Keratinocyte (primary cell): Measurements from ENCODE around the gene CTPS2.

Source experiments
- CTCF ChIP-seq, 3 experiments: IDR thresholded peaks in 1 of 3; conservative IDR thresholded peaks in 1 of 3; optimal IDR thresholded peaks in 1 of 3; 2 replicates in 2 of 3; 3 replicates in 1 of 3; pipeline versions ENCODE3 to v1.5.1; 2011; ENCODE audit warnings: low read length in 3 of 3, mild to moderate bottlenecking in 3 of 3, moderate library complexity in 2 of 3, control low read depth in 1 of 3, inconsistent platforms in 1 of 3; ENCODE audit not compliant: insufficient read depth in 2 of 3; ENCODE audit errors: extremely low read depth in 1 of 3
- EZH2 ChIP-seq: IDR thresholded peaks from one replicate; pipeline ENCODE4 v1.6.1; 2012; ENCODE audit warnings: inconsistent platforms, mild to moderate bottlenecking, low read length, moderate library complexity

DNA sequence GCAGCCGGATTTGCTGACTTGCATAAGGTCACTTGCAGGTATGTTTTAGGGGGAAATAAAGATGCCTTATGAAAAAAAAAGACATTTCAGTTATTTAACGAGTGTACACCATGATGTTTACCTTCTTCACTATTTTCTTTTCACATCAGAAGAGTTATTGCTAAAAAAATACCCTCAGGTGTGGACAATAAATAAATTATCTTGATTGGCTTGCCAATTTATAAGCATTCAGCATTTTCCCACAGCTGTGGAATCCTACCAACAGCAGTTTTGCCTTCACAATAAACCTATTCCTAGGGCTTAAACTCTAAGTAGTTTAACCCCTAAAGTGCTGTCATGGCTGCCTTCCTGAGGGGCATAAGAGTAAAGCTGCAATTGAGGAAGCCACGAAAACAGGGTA lies 145.9 kb downstream of the CTPS2 start:
- no peak for TF ChIP-seq EZH2
- no peak for TF ChIP-seq CTCF (optimal IDR thresholded peaks at IDR 0.05 in 1 of 3, IDR thresholded peaks at IDR 0.05 in 1 of 3, conservative IDR thresholded peaks at IDR 0.05 in 1 of 3; ENCODE audit: extremely low read depth in 1 of 3, insufficient read depth in 2 of 3, low read length in 3 of 3)
